CD14-positive monocyte (primary cell): ENCODE data around the gene CYSTM1. TPM values are rescaled to one million over a fixed set of nuclear protein-coding genes. Genes with fewer than 3 reads are reported as not detected.

Experiments
- DNase-seq, 3 donors: peaks; one replicate each; pipeline ENCODE4 v3.0.0-alpha.2; 2011 to 2022
- H2AFZ ChIP-seq: 2 replicates; pipeline ENCODE4 v1.6.0; 2012; ENCODE audit warnings: mild to moderate bottlenecking, low read depth, low read length, inconsistent platforms; ENCODE audit not compliant: insufficient read depth, poor library complexity, severe bottlenecking
- H3K27ac ChIP-seq, 2 donors: 1 replicate in 1 of 2; 2 replicates in 1 of 2; pipeline ENCODE4 v1.5.1; 2012 to 2013; ENCODE audit warnings: low read length in 2 of 2, control low read depth in 1 of 2, inconsistent platforms in 1 of 2, low read depth in 1 of 2, mild to moderate bottlenecking in 1 of 2
- H3K27me3 ChIP-seq, 2 donors: one replicate each; pipeline versions ENCODE4 v1.6.0 to v1.6.1; 2011 to 2013; ENCODE audit warnings: low read length in 2 of 2; ENCODE audit not compliant: control insufficient read depth in 2 of 2, insufficient read depth in 2 of 2
- H3K36me3 ChIP-seq, 2 donors: replicated peaks in 1 of 2; 1 replicate in 1 of 2; 2 replicates in 1 of 2; pipeline versions ENCODE4 v1.5.1 to v1.6.1; 2012 to 2013; ENCODE audit warnings: low read length in 2 of 2, control low read depth in 1 of 2, inconsistent platforms in 1 of 2, mild to moderate bottlenecking in 1 of 2; ENCODE audit not compliant: insufficient read depth in 2 of 2, control insufficient read depth in 1 of 2
- H3K4me1 ChIP-seq, 2 donors: 1 replicate in 1 of 2; 2 replicates in 1 of 2; pipeline versions ENCODE4 v1.5.1 to v1.6.1; 2012 to 2013; ENCODE audit warnings: low read length in 2 of 2, control low read depth in 1 of 2, inconsistent platforms in 1 of 2, mild to moderate bottlenecking in 1 of 2, moderate library complexity in 1 of 2; ENCODE audit not compliant: insufficient read depth in 2 of 2, control insufficient read depth in 1 of 2
- H3K4me2 ChIP-seq: replicated peaks from 2 replicates; pipeline ENCODE3; 2012; ENCODE audit warnings: low read length, moderate library complexity, mild to moderate bottlenecking; ENCODE audit not compliant: poor library complexity, severe bottlenecking; ENCODE audit errors: extremely low read depth
- H3K4me3 ChIP-seq, 3 experiments: fragments of 200-600 bp in 1 of 3; sonication (generic) in 1 of 3; replicated peaks in 1 of 3; 1 replicate in 2 of 3; 2 replicates in 1 of 3; pipeline ENCODE4 v1.5.1; 2011 to 2013; ENCODE audit warnings: low read length in 3 of 3, mild to moderate bottlenecking in 3 of 3, control low read depth in 2 of 3, low read depth in 2 of 3, inconsistent platforms in 1 of 3, moderate library complexity in 1 of 3
- H3K79me2 ChIP-seq: 2 replicates; pipeline ENCODE4 v1.6.0; 2012; ENCODE audit warnings: mild to moderate bottlenecking, control low read depth, inconsistent platforms, low read length, moderate library complexity; ENCODE audit not compliant: insufficient read depth
- H3K9ac ChIP-seq: 2 replicates; pipeline ENCODE4 v1.6.0; 2017; ENCODE audit warnings: low read length, mild to moderate bottlenecking; ENCODE audit not compliant: insufficient read depth, poor library complexity, severe bottlenecking
- H3K9me3 ChIP-seq, 2 donors: replicated peaks in 1 of 2; 1 replicate in 1 of 2; 2 replicates in 1 of 2; pipeline versions ENCODE4 v1.5.1 to v1.6.1; 2012 to 2013; ENCODE audit warnings: low read length in 2 of 2, control low read depth in 1 of 2; ENCODE audit not compliant: control insufficient read depth in 1 of 2, insufficient read depth in 1 of 2
- H4K20me1 ChIP-seq: 2 replicates; pipeline ENCODE4 v1.6.0; 2012; ENCODE audit warnings: mild to moderate bottlenecking, low read length, control low read depth, moderate library complexity; ENCODE audit not compliant: insufficient read depth
- H3K27ac Mint-ChIP-seq, 7 donors: one replicate each; pipeline ENCODE4 v1.8.0; 2020; ENCODE audit warnings: mild to moderate bottlenecking in 7 of 7, mixed read lengths in 7 of 7, moderate library complexity in 6 of 7, inconsistent platforms in 2 of 7
- H3K27me3 Mint-ChIP-seq, 3 donors: one replicate each; pipeline ENCODE4 v1.8.0; 2021 to 2022; ENCODE audit warnings: low read depth in 3 of 3, mild to moderate bottlenecking in 3 of 3, mixed read lengths in 3 of 3, moderate library complexity in 3 of 3, inconsistent platforms in 1 of 3
- H3K36me3 Mint-ChIP-seq, 2 donors: one replicate each; pipeline ENCODE4 v1.8.0; 2020; ENCODE audit warnings: mixed read lengths in 2 of 2, inconsistent platforms in 1 of 2, mild to moderate bottlenecking in 1 of 2
- H3K4me1 Mint-ChIP-seq: one replicate; pipeline ENCODE4 v1.8.0; 2020; ENCODE audit warnings: mild to moderate bottlenecking, mixed read lengths
- H3K4me3 Mint-ChIP-seq, 2 donors: one replicate each; pipeline ENCODE4 v1.8.0; 2020; ENCODE audit warnings: mild to moderate bottlenecking in 2 of 2, mixed read lengths in 2 of 2, moderate library complexity in 1 of 2
- H3K9me3 Mint-ChIP-seq, 7 donors: one replicate each; pipeline ENCODE4 v1.8.0; 2020 to 2022; ENCODE audit warnings: mixed read lengths in 7 of 7, mild to moderate bottlenecking in 6 of 7, moderate library complexity in 6 of 7, inconsistent platforms in 2 of 7
- WGBS: methylation state at CpG from one replicate; pipeline ENCODE4 v1.1.5; 2013; ENCODE audit warnings: missing lambda C conversion rate; ENCODE audit not compliant: insufficient coverage; 5-methylcytosine and 5-hydroxymethylcytosine counted together
- intact Hi-C, 2 donors: fragments of 100-400 bp; cut with micrococcal nuclease; formaldehyde crosslinking; loops; one replicate each; pipeline versions ENCODE4 v1.15.0 to v1.15.1; 2023
- polyA plus RNA-seq, 3 donors: library from polyadenylated mRNA; depleted of rRNA in 1 of 3; unstranded in 2 of 3; stranded (reverse) in 1 of 3; fragments of 300-500 nt in 2 of 3; fragments of >200 nt in 1 of 3; fragmentation: Illumina TruSeq in 2 of 3; gene quantifications; 1 replicate in 2 of 3; 2 replicates in 1 of 3; pipeline ENCODE4 v1.2.3, GENCODE V29; 2012 to 2021
- TF ChIP-seq, protein P1 (sequence below): fragments of 200-600 bp; IDR thresholded peaks from one replicate; pipeline ENCODE4 v1.8.0; 2022; ENCODE audit warnings: antibody characterized with exemption, mild to moderate bottlenecking

Gene CYSTM1
- polyA plus RNA-seq, 3 donors = 14.0 to 40.0 (median 36.7) TPM

DNA sequence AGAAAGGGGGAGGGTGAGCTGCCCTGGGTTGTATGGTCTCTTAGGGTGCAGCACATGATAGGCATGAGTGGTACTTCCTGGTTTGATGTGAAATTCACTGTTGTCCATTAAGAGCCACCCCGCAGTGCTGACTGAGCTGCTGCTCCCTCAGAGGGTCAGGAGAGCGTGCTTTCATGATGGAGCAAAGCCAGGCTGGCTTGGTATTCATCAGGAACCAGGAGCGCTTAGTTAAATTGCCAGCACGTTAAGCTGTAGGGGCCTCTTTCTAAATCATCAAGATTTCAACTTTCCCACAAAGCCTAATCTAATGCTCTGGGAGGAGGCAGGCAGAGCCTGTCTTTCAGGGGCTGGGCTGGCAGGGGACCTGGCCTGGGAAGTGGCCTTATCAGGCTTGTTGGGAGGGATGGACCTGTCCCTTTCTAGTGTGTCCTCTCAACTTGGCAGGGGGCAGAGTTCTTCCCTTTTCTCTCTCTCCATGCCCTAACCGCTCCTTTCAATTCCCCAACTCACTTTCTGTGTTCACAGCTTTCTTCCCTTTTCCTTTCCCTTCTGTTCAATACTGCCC, 7.9 kb downstream of the CYSTM1 start:
- Histone ChIP-seq H3K27ac (peak overlapping the region; percentile 37 to 58), H2AFZ (peak overlapping the region; percentile 55), H3K4me1 (peaks cover 33 to 37% of the 10 kb centered on the region in 2 donors), H3K79me2 (peaks cover 4% of the 10 kb centered on the region), H3K27me3 (no peaks in the 10 kb centered on the region), H3K9ac (no peak overlapping the region), H3K9me3 (no peaks in the 10 kb centered on the region), H3K4me3 (peak overlapping the region in 1 of 3 experiments; percentile 42), H3K4me2 (peak overlapping the region; percentile 47), H4K20me1 (no peaks in the 10 kb centered on the region), H3K36me3 (no peaks in the 10 kb centered on the region)
- Mint-ChIP-seq H3K4me1 (peaks cover 31% of the 10 kb centered on the region), H3K4me3 (peak overlapping the region; percentile 21 to 62), H3K36me3 (peaks cover 0 to 4% of the 10 kb centered on the region in 2 donors), H3K27me3 (no peaks in the 10 kb centered on the region), H3K9me3 (no peaks in the 10 kb centered on the region), H3K27ac (peak overlapping the region; percentile 43 to 92 (median 81))
- intact Hi-C loops = loop anchor here in 1 of 2 donors (10.0 kb wide), 1 partner anchor 52 kb away; no protein-coding TSS in a partner anchor
- peak; percentile 44 to 48 (median 46) for DNase-seq
- 17% methylated on average over 2 of the region's 5 CpGs for WGBS
- TF ChIP-seq, protein P1, sequence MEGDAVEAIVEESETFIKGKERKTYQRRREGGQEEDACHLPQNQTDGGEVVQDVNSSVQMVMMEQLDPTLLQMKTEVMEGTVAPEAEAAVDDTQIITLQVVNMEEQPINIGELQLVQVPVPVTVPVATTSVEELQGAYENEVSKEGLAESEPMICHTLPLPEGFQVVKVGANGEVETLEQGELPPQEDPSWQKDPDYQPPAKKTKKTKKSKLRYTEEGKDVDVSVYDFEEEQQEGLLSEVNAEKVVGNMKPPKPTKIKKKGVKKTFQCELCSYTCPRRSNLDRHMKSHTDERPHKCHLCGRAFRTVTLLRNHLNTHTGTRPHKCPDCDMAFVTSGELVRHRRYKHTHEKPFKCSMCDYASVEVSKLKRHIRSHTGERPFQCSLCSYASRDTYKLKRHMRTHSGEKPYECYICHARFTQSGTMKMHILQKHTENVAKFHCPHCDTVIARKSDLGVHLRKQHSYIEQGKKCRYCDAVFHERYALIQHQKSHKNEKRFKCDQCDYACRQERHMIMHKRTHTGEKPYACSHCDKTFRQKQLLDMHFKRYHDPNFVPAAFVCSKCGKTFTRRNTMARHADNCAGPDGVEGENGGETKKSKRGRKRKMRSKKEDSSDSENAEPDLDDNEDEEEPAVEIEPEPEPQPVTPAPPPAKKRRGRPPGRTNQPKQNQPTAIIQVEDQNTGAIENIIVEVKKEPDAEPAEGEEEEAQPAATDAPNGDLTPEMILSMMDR = no peak

DNA sequence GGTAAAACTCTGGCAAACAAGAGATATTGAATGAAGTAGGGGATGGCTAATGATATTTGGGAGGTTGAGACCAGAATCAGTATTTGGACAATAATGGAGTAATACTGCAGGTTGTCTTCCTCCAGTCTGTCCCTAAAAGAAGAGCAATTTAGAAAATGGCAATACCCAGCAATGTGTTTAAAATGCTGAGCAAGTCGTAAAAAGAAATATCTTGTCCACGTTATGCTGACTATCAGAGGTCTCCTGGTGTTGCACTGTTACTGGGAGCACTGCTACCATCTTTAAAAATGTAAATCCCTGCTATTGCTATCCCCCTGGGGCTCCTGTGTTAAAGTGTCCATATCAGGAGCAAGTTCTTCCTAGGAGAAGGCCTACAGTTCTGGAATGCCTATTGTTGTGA, 10.4 kb downstream of the CYSTM1 start:
- no peaks in the 10 kb centered on the region for H3K36me3 ChIP-seq
- no peaks in the 10 kb centered on the region for H3K27me3 Mint-ChIP-seq
- no peak overlapping the region for H3K4me3 ChIP-seq
- no peak for DNase-seq
- no peaks in the 10 kb centered on the region for H3K27me3 ChIP-seq
- 100% methylated on average over 2 of the region's 2 CpGs for WGBS
- H3K4me2 ChIP-seq = no peak overlapping the region
- H3K27ac ChIP-seq = no peak overlapping the region
- no peak overlapping the region for H3K4me3 Mint-ChIP-seq
- no peak overlapping the region for H3K9ac ChIP-seq
- intact Hi-C loops = loop anchor here (5.0 to 10.0 kb wide), 2 partner anchors 37 to 49 kb away; no protein-coding TSS in a partner anchor
- no peak overlapping the region for H2AFZ ChIP-seq
- H4K20me1 ChIP-seq = no peaks in the 10 kb centered on the region
- TF ChIP-seq, protein P1 = no peak
- H3K79me2 ChIP-seq = peaks cover 4% of the 10 kb centered on the region
- peaks cover 33 to 37% of the 10 kb centered on the region in 2 donors for H3K4me1 ChIP-seq
- H3K36me3 Mint-ChIP-seq = peaks cover 2% of the 10 kb centered on the region in 2 donors
- no peak overlapping the region for H3K27ac Mint-ChIP-seq
- H3K4me1 Mint-ChIP-seq = peaks cover 31% of the 10 kb centered on the region
- H3K9me3 ChIP-seq = no peaks in the 10 kb centered on the region
- H3K9me3 Mint-ChIP-seq = peaks cover 0 to 1% (median 0%) of the 10 kb centered on the region in 7 donors
